Suppressor macrophage (primary cell): ENCODE results near the gene MAN1C1.
A peak's percentile ranks its signal among the peaks of the same experiment; 100 is the strongest.

Source experiments
- DNase-seq, 4 experiments: peaks; one replicate each; pipeline ENCODE4 v3.0.0-alpha.2; 2020 to 2022
- total RNA-seq, 17 experiments: gene quantifications; one replicate each; lab custom pipeline; 2026; ENCODE audit warnings: mixed read lengths in 6 of 17, inconsistent platforms in 3 of 17; lab: John Stamatoyannopoulos, UW

The MAN1C1 gene
- total RNA-seq: 3.1 to 23.5 (median 15.0) reads per million in 17 experiments

GRCh38 chr1:25616095-25616986 lies at the start of gene MAN1C1:
MAN1C1 (plus strand) TSS chr1:25616791; CDS start chr1:25617798, 1,007 bp downstream.
- DNase-seq: peak; percentile 87 to 98 (median 94)

GRCh38 chr1:25567710-25568089 lies 48.9 kb upstream of the MAN1C1 start:
- DNase-seq: no peak

GRCh38 chr1:25568090-25568833 lies 48.3 kb upstream of the MAN1C1 start:
- no peak for DNase-seq

- DNase-seq: peak in 3 of 4 experiments; percentile 20 to 36 (median 22)
These were observed 47.6 kb upstream of the MAN1C1 start for GRCh38 chr1:25568834-25569596.

GRCh38 chr1:25569597-25570396 lies 46.8 kb upstream of the MAN1C1 start:
- DNase-seq: no peak

- DNase-seq: no peak
These were observed 45.6 kb upstream of the MAN1C1 start for GRCh38 chr1:25570798-25571521.

- no peak for DNase-seq
These were observed 45.0 kb upstream of the MAN1C1 start for GRCh38 chr1:25571522-25571970.

- no peak for DNase-seq
These were observed 44.5 kb upstream of the MAN1C1 start for GRCh38 chr1:25572107-25572506.

- peak; percentile 58 to 80 (median 63) for DNase-seq
These were observed 43.6 kb upstream of the MAN1C1 start for GRCh38 chr1:25572708-25573590.

- DNase-seq: no peak
These were observed 43.0 kb upstream of the MAN1C1 start for GRCh38 chr1:25573591-25573930.

- no peak for DNase-seq
These were observed 42.6 kb upstream of the MAN1C1 start for GRCh38 chr1:25573961-25574360.

GRCh38 chr1:25575191-25575590 lies 41.4 kb upstream of the MAN1C1 start:
- no peak for DNase-seq

- no peak for DNase-seq
These were observed 40.0 kb upstream of the MAN1C1 start for GRCh38 chr1:25576459-25577133.

- DNase-seq: no peak
These were observed 39.3 kb upstream of the MAN1C1 start for GRCh38 chr1:25577134-25577920.

- DNase-seq: no peak
These were observed 37.0 kb upstream of the MAN1C1 start for GRCh38 chr1:25579292-25580252.

GRCh38 chr1:25580927-25581326 lies 35.7 kb upstream of the MAN1C1 start:
- DNase-seq: peak; percentile 57 to 77 (median 70)

GRCh38 chr1:25581764-25582163 lies 34.8 kb upstream of the MAN1C1 start:
- DNase-seq: no peak
